Sigmoid colon (tissue), 7 donors: ENCODE measurements around the gene PRSS22. TPM values are rescaled to one million over a fixed set of nuclear protein-coding genes. Genes with fewer than 3 reads are reported as not detected.
A peak's percentile ranks its signal among the peaks of the same experiment; 100 is the strongest.

Experiments used
- DNase-seq: peaks from one replicate; pipeline ENCODE4 v3.0.0-alpha.2; 2019
- H3K27ac ChIP-seq, 4 donors: fragments of 200-600 bp; sonication (generic); one replicate each; pipeline ENCODE4 v1.5.1; 2016 to 2019; ENCODE audit warnings: mild to moderate bottlenecking in 1 of 4
- H3K27me3 ChIP-seq, 3 donors: fragments of 200-600 bp; sonication (generic); one replicate each; pipeline ENCODE4 v1.5.1; 2019; ENCODE audit warnings: mild to moderate bottlenecking in 1 of 3
- H3K36me3 ChIP-seq, 4 donors: fragments of 200-600 bp; sonication (generic); one replicate each; pipeline ENCODE4 v1.5.1; 2016 to 2019
- H3K4me1 ChIP-seq, 4 donors: fragments of 200-600 bp; sonication (generic); one replicate each; pipeline ENCODE4 v1.5.1; 2017 to 2019
- H3K4me3 ChIP-seq, 4 donors: fragments of 200-600 bp; sonication (generic); one replicate each; pipeline ENCODE4 v1.5.1; 2017 to 2019; ENCODE audit warnings: mild to moderate bottlenecking in 2 of 4, moderate library complexity in 1 of 4
- H3K9me3 ChIP-seq, 4 donors: fragments of 200-600 bp in 3 of 4; sonication (generic) in 3 of 4; one replicate each; pipeline versions ENCODE4 v1.5.1 to v1.6.1; 2013 to 2019
- CTCF ChIP-seq, 4 experiments: fragments of 450-650 bp in 3 of 4; fragments of 200-600 bp in 1 of 4; IDR thresholded peaks; one replicate each; pipeline ENCODE4 v1.5.1; 2016 to 2019; ENCODE audit warnings: antibody characterized with exemption in 4 of 4, mild to moderate bottlenecking in 3 of 4, moderate library complexity in 2 of 4
- EP300 ChIP-seq, 4 donors: sonication (generic); formaldehyde crosslinking; IDR thresholded peaks; one replicate each; pipeline ENCODE4 v1.6.1; 2017; ENCODE audit warnings: antibody characterized with exemption in 4 of 4
- POLR2A ChIP-seq, 2 donors: fragments of 450-650 bp; IDR thresholded peaks; one replicate each; pipeline ENCODE4 v1.6.1; 2016; ENCODE audit warnings: antibody characterized with exemption in 2 of 2, mild to moderate bottlenecking in 2 of 2, moderate library complexity in 2 of 2
- POLR2AphosphoS5 ChIP-seq, 4 donors: sonication (generic); formaldehyde crosslinking; IDR thresholded peaks; one replicate each; pipeline ENCODE4 v1.6.1; 2017; ENCODE audit warnings: antibody characterized with exemption in 4 of 4
- WGBS, 2 donors: extraction: QIAGEN DNeasy Blood & Tissue Kit; methylation state at CpG; one replicate each; pipeline ENCODE4 v1.1.7; 2013; 5-methylcytosine and 5-hydroxymethylcytosine counted together
- intact Hi-C: fragments of 100-400 bp; cut with DNase I; formaldehyde crosslinking; loops from one replicate; pipeline ENCODE4 v1.15.1; 2023
- polyA plus RNA-seq, 3 donors: library from polyadenylated mRNA; stranded (reverse); fragments of 200-250 nt; gene quantifications; one replicate each; pipeline ENCODE4 v1.2.3, GENCODE V29; 2013
- total RNA-seq, 4 donors: library from RNA; depleted of rRNA; stranded (reverse); fragments of >200 nt; gene quantifications; one replicate each; pipeline ENCODE4 v1.1.0, GENCODE V29; 2016
- donor health status: healthy with polysubstance abuse.
- donor health status: Bipolar disorder and iron deficiency.
- donor health status: healthy.

Gene PRSS22
- total and polyA plus RNA-seq, 7 donors = 20.8 TPM; not detected in 6

DNA sequence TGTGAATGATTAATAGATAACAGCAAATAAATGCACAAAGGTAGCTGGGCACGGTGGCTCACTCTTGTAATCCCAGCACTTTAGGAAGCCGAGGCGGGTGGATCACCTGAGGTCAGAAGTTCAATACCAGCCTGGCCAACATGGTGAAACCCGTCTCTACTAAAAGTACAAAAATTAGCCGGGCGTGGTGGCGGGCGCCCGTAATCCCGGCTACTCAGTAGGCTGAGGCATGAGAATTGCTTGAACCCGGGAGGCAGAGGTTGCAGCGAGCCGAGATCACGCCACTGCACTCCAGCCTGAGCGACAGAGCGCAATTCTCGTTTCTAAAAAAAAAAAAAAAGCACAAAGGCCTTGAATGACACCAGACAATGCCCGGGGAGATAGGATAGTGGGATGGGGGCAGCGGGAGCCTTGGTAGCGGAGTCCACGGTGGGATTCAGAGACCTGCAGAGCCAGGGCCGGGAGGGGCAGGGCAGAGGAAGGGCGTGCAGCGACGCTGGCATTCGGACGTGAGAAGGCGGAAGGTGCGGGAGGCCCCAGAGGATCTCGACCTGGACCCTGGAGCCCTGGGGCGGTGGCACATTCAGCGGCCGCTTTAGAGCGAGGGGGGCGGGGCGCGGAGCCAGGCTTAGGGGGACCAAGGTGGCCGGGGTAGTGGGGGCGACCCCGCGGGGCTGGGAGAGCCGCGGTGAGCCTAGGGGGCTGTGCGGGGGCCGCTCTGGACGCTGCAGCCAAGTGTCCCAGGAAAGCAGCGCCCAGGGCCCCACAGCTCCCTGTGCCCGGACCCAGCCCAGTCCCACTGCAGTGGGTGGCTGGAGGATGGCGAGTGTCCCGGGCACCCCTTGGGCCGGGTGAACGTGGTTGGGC is 24.0 kb upstream of the PRSS22 start:
- no peaks in the 10 kb centered on the region for H3K36me3 ChIP-seq
- intact Hi-C loops = loop anchor here (2.0 to 5.0 kb wide), 3 partner anchors 23 to 455 kb away; partner anchors contain the start of gene CCNF
- peak overlapping the region; percentile 67 to 99 (median 80) for H3K4me3 ChIP-seq
- peak in 1 of 4 donors; percentile 70 for TF ChIP-seq POLR2AphosphoS5 (IDR thresholded peaks at IDR 0.05)
- TF ChIP-seq CTCF (IDR thresholded peaks at IDR 0.05) = no peak
- no peak for TF ChIP-seq EP300 (IDR thresholded peaks at IDR 0.05)
- no peaks in the 10 kb centered on the region for H3K9me3 ChIP-seq
- peak overlapping the region; percentile 94 to 100 (median 98) for H3K27ac ChIP-seq
- peaks cover 0 to 16% (median 10%) of the 10 kb centered on the region in 4 donors for H3K4me1 ChIP-seq
- 2 to 7% methylated on average over 52 of the region's 52 CpGs for WGBS, 2 donors
- no peaks in the 10 kb centered on the region for H3K27me3 ChIP-seq
- DNase-seq = peak; percentile 75

DNA sequence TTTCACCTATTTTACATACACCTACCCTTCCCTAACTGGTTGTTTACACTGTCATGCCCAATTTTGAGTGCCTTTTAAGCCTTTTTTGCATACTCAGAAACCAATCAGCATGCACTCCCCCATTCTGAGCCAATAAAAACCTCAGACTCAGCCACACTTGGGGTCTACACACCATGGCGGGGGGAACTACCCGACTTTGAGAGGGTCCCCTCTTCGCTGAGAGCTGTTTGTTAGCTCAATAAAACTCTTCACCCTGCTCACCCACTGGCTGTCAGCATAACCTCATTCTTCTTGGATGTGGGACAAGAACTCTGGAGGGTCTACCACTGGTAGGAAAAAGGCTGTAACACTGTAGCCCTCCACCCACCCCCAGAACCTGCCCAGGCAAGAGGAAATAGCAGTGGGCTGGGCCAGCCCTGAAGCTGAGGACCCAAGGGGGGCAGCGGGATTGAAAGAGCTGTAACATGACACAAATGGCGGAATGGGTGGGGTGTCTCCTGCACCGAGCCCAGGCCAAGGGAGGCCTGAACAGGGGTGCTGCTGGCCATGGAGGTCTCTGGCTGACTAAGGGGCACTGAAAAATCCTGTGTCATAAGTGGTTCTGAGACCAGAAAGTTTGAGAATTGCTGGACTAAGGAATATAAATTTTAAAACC is 22.0 kb upstream of the PRSS22 start:
- H3K9me3 ChIP-seq = no peaks in the 10 kb centered on the region
- H3K27me3 ChIP-seq = no peaks in the 10 kb centered on the region
- peaks cover 0 to 16% (median 10%) of the 10 kb centered on the region in 4 donors for H3K4me1 ChIP-seq
- no peak for DNase-seq
- 92% methylated on average over 6 of the region's 6 CpGs for WGBS, 2 donors
- H3K27ac ChIP-seq = no peak overlapping the region
- TF ChIP-seq CTCF (IDR thresholded peaks at IDR 0.05) (no peak), POLR2A (IDR thresholded peaks at IDR 0.05) (no peak), POLR2AphosphoS5 (IDR thresholded peaks at IDR 0.05) (no peak), EP300 (IDR thresholded peaks at IDR 0.05) (no peak)
- intact Hi-C loops = loop anchor here (5.0 kb wide), 2 partner anchors 37 to 453 kb away; partner anchors contain the start of gene CCNF
- no peak overlapping the region for H3K4me3 ChIP-seq
- no peaks in the 10 kb centered on the region for H3K36me3 ChIP-seq

- peak in 2 of 4 donors; percentile 8 to 22 for TF ChIP-seq POLR2AphosphoS5 (IDR thresholded peaks at IDR 0.05)
- TF ChIP-seq POLR2A (IDR thresholded peaks at IDR 0.05) = no peak
- no peak for TF ChIP-seq EP300 (IDR thresholded peaks at IDR 0.05)
- peak; percentile 80 to 96 (median 94) for TF ChIP-seq CTCF (IDR thresholded peaks at IDR 0.05)
- H3K4me3 ChIP-seq = no peak overlapping the region
- H3K9me3 ChIP-seq = no peaks in the 10 kb centered on the region
- no peaks in the 10 kb centered on the region for H3K4me1 ChIP-seq
- peak; percentile 91 for DNase-seq
- no peaks in the 10 kb centered on the region for H3K27me3 ChIP-seq
- H3K36me3 ChIP-seq = no peaks in the 10 kb centered on the region
- peak overlapping the region in 1 of 4 donors; percentile 18 for H3K27ac ChIP-seq
- intact Hi-C loops = loop anchor here (2.0 kb wide), 1 partner anchor 52 kb away; no protein-coding TSS in a partner anchor
- 11 to 14% methylated on average over 25 of the region's 25 CpGs for WGBS, 2 donors
Observed at GRCh38 chr16:2874912-2875362, 17.0 kb upstream of the PRSS22 start.

DNA sequence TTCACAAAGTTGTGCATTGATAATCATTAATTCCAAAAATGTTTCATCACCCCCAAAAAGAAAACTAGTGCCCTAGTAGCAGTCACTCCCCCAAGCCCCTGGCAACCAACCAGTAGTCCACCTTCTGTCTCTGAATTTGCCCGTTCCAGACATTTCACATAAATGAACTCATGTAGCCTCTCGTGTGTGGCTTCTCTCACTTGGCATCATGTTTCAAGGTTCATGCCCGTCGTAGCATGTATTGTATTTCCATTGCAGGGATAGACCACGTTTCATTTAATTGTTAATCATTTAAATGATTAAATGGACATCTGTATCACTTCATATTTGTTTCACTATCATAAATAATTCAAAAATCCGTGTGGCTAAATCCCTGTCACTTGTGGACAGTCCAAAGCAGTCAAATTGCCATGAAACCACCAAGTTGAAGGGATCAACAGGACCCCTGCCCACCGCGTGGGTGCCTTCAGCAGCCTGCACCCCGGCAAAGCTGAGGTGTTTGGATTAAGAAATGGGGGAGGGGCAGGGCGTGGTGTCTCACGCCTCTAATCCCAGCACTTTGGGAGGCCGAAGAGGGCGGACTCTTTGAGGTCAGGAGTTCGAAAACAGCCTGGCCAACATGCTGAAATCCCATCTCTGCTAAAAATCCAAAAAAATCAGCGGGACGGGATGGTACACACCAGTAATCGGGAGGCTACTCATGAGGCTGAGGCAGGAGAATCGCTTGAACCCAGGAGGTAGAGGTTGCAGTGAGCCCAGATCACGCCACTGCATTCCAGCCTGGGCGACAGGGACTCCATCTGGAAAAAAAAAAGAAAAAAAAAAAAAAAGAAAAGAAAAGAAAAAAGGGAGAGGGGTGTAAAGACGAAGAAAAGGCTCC is 16.3 kb upstream of the PRSS22 start:
- H3K4me1 ChIP-seq = no peaks in the 10 kb centered on the region
- intact Hi-C loops = loop anchor here (2.0 kb wide), 1 partner anchor 53 kb away; no protein-coding TSS in a partner anchor
- DNase-seq = no peak
- H3K27ac ChIP-seq = peak overlapping the region in 1 of 4 donors; percentile 18
- H3K27me3 ChIP-seq = no peaks in the 10 kb centered on the region
- H3K9me3 ChIP-seq = no peaks in the 10 kb centered on the region
- 45 to 65% methylated on average over 21 of the region's 21 CpGs for WGBS, 2 donors
- no peak overlapping the region for H3K4me3 ChIP-seq
- TF ChIP-seq EP300 (IDR thresholded peaks at IDR 0.05) (no peak), CTCF (IDR thresholded peaks at IDR 0.05) (no peak), POLR2A (IDR thresholded peaks at IDR 0.05) (no peak), POLR2AphosphoS5 (IDR thresholded peaks at IDR 0.05) (no peak)
- H3K36me3 ChIP-seq = no peaks in the 10 kb centered on the region
